Measurements from ENCODE around the gene CLDN1. TPM values are rescaled to one million over a fixed set of nuclear protein-coding genes. Genes with fewer than 3 reads are reported as not detected.
A peak's percentile ranks its signal among the peaks of the same experiment; 100 is the strongest.

CLDN1 gene
- total RNA-seq, 2 donors from 2014 or later: 0.21 to 2.0 TPM

- DNase-seq (ENCODE audit: low spot score) (no peak), ATAC-seq (ENCODE audit: insufficient number of reproducible peaks, low FRiP score, low read depth) (peak; percentile 49)
- H3K27me3 ChIP-seq (replicated peaks; ENCODE audit: insufficient read depth): no peaks in the 10 kb centered on the region
- H3K4me1 ChIP-seq (ENCODE audit: control insufficient read depth in 1 of 2, low read depth in 2 of 2): no peaks in the 10 kb centered on the region
- no peak overlapping the region for H3K27ac ChIP-seq
- H3K9me3 ChIP-seq: no peaks in the 10 kb centered on the region
- TF ChIP-seq CTCF (IDR thresholded peaks at IDR 0.05): no peak
- no peaks in the 10 kb centered on the region for H3K36me3 ChIP-seq
- H3K4me3 ChIP-seq: no peak overlapping the region
These were observed 15.6 kb downstream of the CLDN1 start for GRCh38 chr3:190306513-190307163.

GRCh38 chr3:190306026-190306425 lies 16.2 kb downstream of the CLDN1 start:
- DNase-seq (ENCODE audit: low spot score) (no peak), ATAC-seq (ENCODE audit: insufficient number of reproducible peaks, low FRiP score, low read depth) (no peak)
- Histone ChIP-seq H3K27ac (no peak overlapping the region), H3K9me3 (no peaks in the 10 kb centered on the region), H3K27me3 (replicated peaks; ENCODE audit: insufficient read depth) (no peaks in the 10 kb centered on the region), H3K36me3 (no peaks in the 10 kb centered on the region), H3K4me3 (no peak overlapping the region), H3K4me1 (ENCODE audit: control insufficient read depth in 1 of 2, low read depth in 2 of 2) (no peaks in the 10 kb centered on the region)
- TF ChIP-seq CTCF (IDR thresholded peaks at IDR 0.05): no peak

- TF ChIP-seq CTCF (IDR thresholded peaks at IDR 0.05): no peak
- ATAC-seq (ENCODE audit: insufficient number of reproducible peaks, low FRiP score, low read depth): no peak
- DNase-seq (ENCODE audit: low spot score): no peak
- H3K27ac ChIP-seq: no peak overlapping the region
- H3K4me3 ChIP-seq: no peak overlapping the region
- no peaks in the 10 kb centered on the region for H3K9me3 ChIP-seq
- no peaks in the 10 kb centered on the region for H3K36me3 ChIP-seq
- H3K27me3 ChIP-seq (replicated peaks; ENCODE audit: insufficient read depth): no peaks in the 10 kb centered on the region
- no peaks in the 10 kb centered on the region for H3K4me1 ChIP-seq (ENCODE audit: control insufficient read depth in 1 of 2, low read depth in 2 of 2)
These were observed 16.8 kb downstream of the CLDN1 start for GRCh38 chr3:190305406-190305805.

GRCh38 chr3:190303884-190304283 lies 18.4 kb downstream of the CLDN1 start:
- H3K4me1 ChIP-seq (ENCODE audit: control insufficient read depth in 1 of 2, low read depth in 2 of 2): no peaks in the 10 kb centered on the region
- no peak for ATAC-seq (ENCODE audit: insufficient number of reproducible peaks, low FRiP score, low read depth)

More at GRCh38 chr3:190303884-190304283, 18.4 kb downstream of the CLDN1 start:
- Histone ChIP-seq H3K36me3 (no peaks in the 10 kb centered on the region), H3K9me3 (no peaks in the 10 kb centered on the region), H3K4me3 (no peak overlapping the region), H3K27me3 (replicated peaks; ENCODE audit: insufficient read depth) (no peaks in the 10 kb centered on the region), H3K27ac (no peak overlapping the region)
- DNase-seq (ENCODE audit: low spot score): no peak
- TF ChIP-seq CTCF (IDR thresholded peaks at IDR 0.05): no peak

Data from thoracic aorta (tissue), 2 donors.